ENCODE measurements around the gene LIG1.
"Not testable (repeated sequence)": the region's sequence is repeated elsewhere in the genome, so short reads cannot be mapped to it uniquely, and the experiment has no call there.

The LIG1 gene

GRCh38 chr19:48085904-48086864 lies 84.0 kb downstream of the LIG1 start:
- DNase-seq (ENCODE audit: low read depth in 2 of 3, low spot score in 1 of 3): no peak

GRCh38 chr19:48085076-48085475 lies 85.1 kb downstream of the LIG1 start:
- no peak for DNase-seq (ENCODE audit: low read depth in 2 of 3, low spot score in 1 of 3)

- DNase-seq (ENCODE audit: low read depth in 2 of 3, low spot score in 1 of 3): no peak
Observed at GRCh38 chr19:48081106-48081505, 89.0 kb downstream of the LIG1 start.

- not testable (repeated sequence) for DNase-seq (ENCODE audit: low read depth in 2 of 3, low spot score in 1 of 3)
Observed at GRCh38 chr19:48070177-48070769, 99.9 kb downstream of the LIG1 start.

- no peak for DNase-seq (ENCODE audit: low read depth in 2 of 3, low spot score in 1 of 3)
Observed at GRCh38 chr19:48069435-48069834, 100.7 kb downstream of the LIG1 start.

All from stimulated activated CD4-positive, alpha-beta T cell treated with anti-CD3 and anti-CD28 coated beads, Interleukin-12 subunit alpha, Interleukin-12 subunit beta, amount 100 ng/mL, for 48 hours (primary cell).